ENCODE data around the gene PROP1. TPM values are rescaled to one million over a fixed set of nuclear protein-coding genes. Genes with fewer than 3 reads are reported as not detected.
"Not testable (repeated sequence)": the region's sequence is repeated elsewhere in the genome, so short reads cannot be mapped to it uniquely, and the experiment has no call there.

Gene PROP1
- total RNA-seq (2014; rRNA removed; shearing (Covaris generic)), result not detected in 2 replicates

DNA sequence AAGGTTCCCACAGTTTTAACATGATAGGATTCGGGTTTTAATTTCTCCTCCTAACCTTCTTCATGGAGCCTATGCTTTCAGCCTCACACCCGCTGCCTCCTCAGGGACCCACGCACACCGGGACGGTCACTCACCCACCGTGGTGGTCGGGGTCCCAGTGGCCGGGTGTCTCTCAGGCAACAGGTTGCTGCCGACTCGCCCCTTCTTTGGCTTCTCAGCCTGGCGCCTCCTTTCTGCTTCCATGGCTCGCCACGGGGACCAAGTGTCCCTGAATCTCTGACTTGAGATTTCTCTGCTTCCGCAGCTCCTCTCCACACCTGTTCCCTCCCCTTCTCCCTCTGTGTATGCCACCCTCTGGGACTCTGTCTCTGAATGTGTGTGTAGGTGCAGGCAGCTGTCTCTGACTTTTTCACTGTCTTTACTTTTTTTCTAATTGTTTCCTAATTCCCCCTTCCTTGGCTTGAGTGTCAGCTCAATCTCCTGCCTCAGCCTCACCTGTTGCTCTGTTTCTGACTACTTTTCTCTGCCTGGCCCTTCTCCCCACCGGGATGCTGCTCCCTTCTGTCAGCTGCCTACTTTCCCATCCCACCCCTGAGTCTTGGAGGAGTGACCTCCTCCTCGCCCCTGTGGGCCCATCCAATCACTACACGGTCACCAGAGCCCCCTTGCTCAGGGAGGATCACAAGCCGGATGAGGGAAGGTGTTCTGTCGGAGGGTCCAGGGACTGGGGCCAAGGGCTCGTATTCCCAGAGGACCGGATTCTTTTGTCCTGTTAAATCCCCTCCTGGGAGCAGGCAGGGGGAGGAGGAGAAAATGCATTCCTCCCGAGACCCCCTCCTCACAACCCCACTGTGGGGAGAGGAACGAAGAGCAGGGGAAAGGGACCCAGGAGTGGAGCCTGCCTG, at the start of gene PROP1:
PROP1 (minus strand) TSS at position 552 of the 905 bp plus-strand sequence; CDS start at position 243, 309 bp downstream.
- DNase-seq (ENCODE audit: low spot score), result no peak

DNA sequence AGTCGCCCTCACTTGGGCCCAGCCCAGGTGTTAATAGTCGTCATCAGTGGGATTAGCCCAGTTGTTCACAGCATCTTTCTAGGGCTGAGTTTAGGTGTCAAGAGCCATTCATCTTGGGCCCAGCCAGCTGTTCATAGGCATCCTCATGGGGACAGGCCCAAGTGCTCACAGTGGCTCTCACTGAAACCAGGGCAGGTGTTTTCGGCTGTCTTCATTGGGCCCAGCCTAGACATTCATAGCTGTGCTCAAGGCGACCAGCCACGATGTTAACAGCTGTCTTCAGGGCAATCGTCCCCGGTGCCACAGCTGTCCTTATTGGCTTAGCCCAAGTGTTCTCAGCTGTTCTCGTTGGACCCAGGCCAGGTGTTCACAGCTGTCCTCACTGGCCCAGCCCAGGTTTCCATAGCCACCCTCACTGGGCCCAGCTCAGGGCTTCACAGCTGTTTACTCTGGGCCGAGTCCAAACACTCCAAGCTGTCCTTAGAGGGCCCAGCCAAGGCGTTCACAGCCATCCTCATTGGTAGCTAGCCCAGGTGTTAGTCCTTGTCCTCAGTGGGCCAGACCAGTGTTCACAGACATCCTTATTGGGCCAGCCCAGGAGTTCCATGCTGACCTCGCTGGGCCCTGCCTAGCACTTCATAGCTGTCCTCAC, 23.5 kb upstream of the PROP1 start:
- not testable (repeated sequence) for DNase-seq (ENCODE audit: low spot score)

DNA sequence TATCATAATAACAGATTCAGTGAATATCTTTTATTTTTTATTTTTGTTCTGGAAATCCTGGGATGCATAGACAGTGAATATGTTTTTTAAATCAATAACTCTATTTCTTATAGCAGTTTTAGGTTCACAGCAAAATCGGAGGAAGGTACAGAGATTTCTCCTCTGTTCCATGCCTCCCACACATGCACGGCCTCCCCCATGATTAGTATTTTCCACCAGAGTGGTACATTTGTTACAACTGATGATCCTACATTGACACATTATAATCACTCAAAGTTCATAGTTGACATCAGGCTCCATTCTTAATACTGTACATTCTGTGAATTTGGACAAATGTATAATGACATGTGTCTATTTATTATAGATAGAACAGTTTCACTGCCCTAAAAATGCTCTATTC, 16.7 kb upstream of the PROP1 start:
- not testable (repeated sequence) for DNase-seq (ENCODE audit: low spot score)

DNA sequence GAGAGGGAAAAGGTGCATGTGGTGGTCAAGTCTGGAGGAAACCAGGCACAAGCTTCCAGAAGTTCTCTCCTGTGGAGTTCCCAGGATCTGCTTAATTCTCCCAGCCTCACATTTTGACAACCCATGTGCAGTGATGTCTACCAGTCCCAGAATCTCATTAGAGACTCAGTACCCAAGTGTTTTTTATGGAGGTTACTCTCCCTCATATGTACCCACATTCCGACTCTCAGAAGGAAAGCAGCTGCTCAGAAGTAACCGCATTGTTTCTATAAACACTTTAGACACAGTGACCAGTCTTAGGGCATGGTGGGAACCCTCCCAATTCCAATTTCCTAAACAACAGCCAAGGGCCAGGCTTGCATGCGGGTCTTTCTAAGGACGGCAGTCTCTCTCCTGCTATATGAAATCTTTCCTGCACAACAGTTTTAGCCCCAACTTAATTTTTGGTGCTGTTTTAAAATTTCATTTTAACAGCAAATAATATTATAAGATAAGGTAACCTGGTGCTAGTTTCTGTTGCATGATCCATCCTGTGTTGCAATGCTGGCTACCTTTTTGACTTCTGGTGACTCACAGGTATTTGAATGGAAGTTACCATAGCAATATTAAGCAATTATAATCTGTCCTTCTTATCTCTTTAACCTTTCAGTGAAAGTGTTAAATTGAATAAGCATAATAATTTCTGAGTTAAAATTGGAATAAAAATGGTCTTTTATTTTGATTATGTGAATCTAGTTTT, 15.9 kb upstream of the PROP1 start:
- DNase-seq (ENCODE audit: low spot score), result not testable (repeated sequence)

DNA sequence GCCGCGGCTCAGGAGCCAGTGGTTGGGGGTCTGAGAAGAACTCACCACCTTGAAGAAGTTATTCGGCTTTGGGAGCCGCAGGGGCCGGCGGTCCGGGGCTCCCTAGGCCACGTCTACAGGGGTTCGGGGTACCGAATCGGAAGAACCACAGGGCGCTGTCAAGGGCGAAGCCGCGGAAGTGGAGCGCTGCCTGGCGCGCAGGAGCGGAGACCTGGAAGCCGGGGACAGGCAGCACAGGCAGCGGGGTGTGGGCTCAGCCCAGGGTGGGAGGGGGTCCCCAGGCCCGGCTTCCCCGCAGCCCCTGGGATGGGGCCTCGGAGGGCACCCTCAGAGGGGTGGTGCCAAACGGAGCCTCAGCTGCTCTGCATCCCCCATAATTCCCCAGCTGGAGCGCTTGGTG, 11.2 kb upstream of the PROP1 start:
- not testable (repeated sequence) for DNase-seq (ENCODE audit: low spot score)

DNA sequence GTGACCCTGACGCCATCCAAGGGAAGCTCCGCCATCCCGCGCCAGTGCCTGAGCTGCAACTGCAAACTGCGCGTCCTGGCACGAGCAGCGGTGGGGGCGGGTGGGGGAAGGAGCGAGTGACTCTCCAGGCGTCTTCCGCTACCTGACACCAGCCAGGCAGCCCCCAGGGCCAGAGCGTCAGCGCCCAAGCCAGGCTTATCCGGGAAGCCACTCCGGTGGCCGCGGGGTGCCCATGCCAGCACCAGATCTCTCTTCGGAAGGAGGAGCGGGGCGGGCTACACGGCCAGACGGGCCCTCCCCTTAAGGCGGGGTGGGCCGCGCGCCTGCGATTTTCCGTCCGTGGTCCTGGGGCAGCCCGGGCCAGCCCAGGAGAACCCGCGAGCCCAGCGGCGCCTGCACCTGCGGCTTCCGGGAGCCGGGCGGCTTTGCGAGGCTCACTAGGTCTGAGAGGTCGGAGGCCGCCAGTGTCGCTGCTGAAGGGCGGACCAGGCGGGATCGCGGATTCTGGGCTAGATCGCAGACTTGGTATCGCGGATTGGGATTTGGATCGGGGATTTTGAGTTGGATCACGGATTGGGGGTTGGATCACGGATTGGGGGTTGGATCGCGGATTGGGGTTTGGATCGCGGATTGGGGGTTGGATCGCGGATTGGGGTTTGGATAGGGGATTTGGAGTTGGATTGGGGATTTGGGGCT, 10.6 kb upstream of the PROP1 start:
- not testable (repeated sequence) for DNase-seq (ENCODE audit: low spot score)

DNA sequence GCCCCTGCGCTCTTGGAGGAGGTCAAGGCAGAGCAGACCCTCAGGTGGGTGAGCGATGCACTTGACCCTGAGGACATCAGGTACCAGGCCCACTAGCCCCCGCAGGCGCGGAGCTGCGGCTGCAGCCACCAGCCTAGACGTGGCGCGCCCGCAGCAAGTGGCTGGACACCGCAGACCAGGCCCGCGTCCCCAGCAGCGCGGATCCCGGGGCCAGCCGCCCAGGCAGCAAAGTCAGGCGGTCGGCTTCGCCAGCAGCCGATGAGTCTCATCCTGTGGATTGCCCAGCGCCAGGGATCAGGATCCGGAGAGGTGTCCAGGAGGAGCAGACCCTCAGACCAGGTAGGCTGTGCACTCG, 10.1 kb upstream of the PROP1 start:
- DNase-seq (ENCODE audit: low spot score), result not testable (repeated sequence)

DNA sequence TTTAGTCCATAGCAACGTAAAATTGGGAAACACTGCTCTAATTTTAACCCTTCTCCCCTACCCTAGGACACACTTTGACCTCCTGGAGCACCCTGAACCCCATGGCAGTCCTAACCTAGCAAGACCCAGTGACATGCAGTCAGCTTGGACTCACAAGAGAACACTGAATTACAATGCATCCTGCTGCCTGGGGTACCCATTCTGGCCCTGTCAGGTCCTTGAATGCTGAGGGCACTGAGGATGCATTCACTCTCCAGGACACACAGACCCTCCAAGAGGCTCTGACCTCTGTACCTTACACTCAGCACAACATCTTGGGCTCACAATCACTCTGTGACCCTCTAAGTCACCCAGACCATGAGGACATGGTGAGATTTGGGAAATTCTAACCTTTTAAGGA, 1.8 kb upstream of the PROP1 start:
- DNase-seq (ENCODE audit: low spot score), result no peak

DNA sequence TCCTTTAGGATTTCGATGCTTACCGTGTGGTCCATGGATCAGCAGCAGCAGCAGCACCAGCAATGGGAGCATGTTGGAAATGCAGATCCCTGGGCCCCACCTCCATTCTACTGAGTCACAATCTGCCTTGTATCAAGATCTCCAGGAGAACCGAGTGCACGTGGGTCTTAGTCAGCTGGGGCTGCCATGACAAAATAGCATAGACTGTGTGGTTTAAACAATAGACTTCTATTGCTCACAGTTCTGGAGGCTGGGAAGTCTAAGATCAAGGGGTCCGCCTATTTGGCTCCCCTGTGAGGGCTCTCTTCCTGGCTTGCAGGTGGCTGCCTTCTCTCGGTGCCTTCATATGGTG, 1.3 kb upstream of the PROP1 start:
- peak; percentile 36 for DNase-seq (ENCODE audit: low spot score)

DNA sequence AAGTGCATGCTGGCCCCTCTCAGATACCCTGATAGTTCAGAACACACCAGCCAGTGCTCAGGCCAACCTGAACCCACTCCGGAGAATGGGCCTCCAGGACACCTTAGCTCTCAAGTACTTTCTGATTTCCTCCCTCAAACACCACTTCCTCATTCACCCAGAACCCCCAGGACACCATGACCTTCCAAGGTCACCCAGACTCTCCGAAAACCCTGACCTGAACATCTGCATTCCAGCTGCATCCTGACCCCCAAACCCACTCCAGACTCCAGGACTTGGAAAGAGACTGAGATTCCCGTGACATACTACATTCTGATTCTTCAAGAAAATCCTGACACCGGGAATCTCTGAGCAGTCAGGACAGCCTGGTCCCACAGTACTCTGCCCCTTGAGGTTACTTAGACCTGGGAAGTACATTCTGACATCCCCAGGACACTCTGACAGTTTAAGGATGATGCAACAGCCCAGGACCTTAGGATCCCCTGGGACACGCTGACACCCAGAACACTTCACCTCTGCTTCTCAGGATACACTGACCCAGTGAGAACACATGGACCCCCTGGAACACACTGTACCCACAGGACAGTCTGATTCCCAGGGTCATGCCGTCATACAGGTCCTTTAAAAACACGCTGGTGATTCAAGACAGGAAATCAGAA, 747 bp upstream of the PROP1 start:
- DNase-seq (ENCODE audit: low spot score), result no peak

DNA sequence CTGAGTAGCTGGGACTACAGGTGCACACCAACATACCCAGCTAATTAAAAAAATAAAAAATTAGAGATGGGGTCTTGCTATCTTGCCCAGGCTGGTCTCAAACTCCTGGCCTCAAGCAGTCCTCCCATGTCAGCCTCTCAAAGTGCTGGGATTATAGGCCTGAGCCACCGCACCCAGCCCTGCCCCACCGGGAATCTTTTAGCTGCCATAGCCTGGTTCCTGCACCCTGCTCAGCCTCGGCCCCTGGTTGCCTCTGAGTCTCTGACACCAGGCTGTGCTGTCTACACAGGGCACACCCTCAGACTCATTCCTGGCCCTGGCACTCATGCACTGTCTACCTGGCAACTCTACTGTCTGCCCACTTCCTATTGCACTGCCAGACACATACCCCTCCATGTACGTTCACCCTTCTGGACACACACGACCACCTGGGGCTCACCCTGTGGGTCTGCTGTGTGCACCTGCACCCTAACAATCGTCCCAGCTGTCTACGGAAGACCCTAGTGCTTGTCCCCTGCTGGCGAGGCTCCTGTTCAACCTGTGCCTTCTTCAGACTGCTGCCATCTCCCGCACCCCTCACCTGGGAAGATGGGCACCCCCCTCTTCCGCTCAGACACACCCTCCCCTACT, 1.4 kb downstream of the PROP1 start:
- DNase-seq (ENCODE audit: low spot score), result no peak

DNA sequence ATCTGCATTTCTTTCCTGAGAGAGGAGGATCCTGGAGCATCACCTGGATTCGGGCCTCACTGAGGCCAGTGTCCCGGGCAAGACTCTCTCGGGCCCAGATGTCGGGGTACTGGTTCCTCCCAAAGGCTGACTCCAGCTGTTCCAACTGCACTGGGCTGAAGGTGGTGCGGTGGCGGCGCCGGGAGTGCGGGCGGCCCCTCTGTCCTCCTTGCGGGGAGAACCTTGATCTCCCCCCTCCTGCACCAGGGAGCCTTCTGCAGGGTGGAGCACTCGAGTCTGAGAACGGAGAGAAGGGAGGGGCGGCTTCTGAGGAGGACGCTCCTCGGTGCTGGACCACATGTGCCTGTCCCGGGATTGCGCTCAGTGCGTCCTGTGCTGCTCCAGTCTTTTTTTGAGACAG, 2.0 kb downstream of the PROP1 start:
- DNase-seq (ENCODE audit: low spot score), result no peak

DNA sequence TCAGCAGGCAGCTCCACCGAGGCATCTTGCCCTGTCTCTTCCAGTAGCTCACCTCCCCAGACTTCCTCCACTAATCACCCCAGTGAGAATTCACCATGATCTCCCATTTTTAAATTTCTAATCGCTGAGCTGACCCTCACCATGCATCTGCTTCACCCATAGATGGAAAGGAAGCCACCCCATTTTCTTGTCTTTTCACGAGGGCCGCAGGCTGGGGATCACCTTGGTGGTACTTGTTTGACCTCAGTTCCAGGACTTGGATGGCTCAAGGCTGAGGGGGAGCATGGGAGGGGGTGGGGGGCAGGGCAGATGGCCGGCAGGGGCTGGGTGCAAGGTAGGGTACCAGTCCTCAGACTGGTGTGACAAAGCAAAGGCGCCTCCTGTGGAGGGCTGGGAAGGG, 3.6 kb downstream of the PROP1 start:
- DNase-seq (ENCODE audit: low spot score), result no peak

DNA sequence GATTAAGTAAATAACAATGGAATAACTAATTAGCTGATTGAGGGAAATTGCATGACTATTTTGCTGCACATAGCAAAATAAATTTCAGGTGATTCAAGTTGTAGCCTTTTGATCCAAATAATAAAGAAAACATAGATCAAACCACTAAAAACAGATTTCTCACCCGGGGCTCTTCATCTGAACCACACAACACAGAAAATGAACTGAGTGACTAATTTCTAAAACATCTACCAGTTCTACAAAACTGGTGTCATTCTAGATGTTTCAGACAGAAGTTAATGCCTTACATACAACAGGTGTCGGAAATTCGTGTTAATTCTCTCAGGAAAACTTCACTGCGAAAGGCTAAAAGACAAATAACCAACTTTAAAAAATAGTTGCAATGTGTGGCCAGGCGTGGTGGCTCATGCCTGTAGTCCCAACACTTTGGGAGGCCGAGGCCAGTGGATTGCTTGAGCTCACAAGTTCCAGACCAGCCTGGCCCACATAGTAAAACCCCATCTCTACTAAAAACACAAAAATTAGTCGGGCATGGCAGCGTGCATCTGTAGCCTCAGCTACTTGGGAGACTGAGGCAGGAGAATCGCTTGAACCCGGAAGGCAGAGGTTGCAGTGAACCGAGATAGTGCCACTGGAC, 6.9 kb downstream of the PROP1 start:
- DNase-seq (ENCODE audit: low spot score), result no peak

DNA sequence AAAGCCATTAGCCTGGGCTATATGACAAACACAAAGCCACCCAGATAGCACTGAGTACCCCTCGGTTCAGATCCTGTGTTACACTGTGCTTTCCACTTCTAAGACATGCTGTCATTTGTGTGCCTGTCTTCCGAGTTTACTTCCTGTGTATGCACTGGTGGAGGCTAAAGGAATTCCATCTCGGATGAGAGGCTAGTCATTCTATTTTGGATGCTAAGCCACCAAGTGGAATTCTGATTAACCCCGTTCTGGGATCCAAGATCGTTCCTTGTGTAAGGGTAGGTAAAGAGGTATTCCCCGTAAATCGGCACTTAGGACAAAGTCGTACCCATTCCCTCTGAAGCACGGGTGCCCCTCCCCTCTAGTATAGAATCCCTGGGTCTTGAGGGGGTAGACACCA, 8.7 kb downstream of the PROP1 start:
- DNase-seq (ENCODE audit: low spot score), result no peak

DNA sequence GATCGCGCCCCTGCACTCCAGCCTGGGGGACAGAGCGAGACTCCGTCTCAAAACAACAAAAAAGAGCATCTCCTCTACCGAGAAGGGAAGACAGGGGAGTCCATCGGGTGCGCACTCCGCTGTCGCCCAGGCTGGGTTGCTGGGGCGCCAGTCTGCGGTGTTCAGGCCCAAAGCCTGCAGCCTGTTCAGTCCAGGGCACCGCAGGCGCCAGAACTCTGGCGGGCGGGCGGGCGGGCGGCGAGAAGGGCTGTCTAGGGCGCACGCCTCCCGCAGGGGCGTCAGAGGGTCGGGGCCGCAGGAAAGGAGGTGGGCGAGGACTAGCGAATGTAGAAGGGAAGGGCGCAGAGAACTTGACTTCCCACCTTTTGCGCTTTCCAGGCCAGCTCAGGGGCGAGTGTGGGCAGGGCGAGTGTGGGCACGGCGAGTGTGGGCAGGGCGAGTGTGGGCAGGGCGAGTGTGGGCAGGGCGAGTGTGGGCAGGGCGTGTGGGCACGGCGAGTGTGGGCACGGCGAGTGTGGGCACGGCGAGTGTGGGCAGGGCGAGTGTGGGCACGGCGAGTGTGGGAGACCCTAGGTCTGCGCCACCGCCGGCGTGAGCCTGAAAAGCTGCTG, 10.5 kb downstream of the PROP1 start:
- no peak for DNase-seq (ENCODE audit: low spot score)

DNA sequence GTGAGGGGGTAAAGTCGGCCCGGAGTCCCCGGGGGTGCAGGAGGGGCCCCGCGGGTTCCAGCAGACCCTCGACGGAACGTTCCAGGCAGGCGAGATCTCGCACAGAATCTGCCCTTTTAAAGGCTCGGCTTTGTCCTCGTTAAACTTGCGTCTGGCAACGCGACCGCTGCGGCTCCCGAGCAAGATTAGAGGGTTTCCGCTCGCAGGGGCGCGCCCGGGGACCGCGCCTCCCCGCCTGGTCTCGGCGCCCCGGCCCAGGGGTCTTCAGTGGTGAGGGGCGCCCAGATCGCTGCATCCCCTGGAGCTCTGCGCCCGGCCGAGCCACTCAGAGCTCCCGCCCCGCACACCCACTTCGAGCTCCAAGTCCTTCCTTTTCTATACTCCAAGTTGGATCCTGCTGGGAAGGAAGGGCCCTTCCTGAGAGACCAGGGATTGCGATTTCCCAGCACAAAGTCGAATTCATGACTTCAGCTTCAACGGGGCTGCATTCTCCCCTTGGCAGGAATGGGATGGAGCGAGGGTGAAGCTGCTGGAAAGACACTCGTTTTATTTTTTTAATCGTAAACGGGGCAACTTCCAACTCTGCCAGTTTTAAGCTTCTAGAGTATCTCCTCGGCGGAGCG, 11.3 kb downstream of the PROP1 start:
- DNase-seq (ENCODE audit: low spot score), result no peak

DNA sequence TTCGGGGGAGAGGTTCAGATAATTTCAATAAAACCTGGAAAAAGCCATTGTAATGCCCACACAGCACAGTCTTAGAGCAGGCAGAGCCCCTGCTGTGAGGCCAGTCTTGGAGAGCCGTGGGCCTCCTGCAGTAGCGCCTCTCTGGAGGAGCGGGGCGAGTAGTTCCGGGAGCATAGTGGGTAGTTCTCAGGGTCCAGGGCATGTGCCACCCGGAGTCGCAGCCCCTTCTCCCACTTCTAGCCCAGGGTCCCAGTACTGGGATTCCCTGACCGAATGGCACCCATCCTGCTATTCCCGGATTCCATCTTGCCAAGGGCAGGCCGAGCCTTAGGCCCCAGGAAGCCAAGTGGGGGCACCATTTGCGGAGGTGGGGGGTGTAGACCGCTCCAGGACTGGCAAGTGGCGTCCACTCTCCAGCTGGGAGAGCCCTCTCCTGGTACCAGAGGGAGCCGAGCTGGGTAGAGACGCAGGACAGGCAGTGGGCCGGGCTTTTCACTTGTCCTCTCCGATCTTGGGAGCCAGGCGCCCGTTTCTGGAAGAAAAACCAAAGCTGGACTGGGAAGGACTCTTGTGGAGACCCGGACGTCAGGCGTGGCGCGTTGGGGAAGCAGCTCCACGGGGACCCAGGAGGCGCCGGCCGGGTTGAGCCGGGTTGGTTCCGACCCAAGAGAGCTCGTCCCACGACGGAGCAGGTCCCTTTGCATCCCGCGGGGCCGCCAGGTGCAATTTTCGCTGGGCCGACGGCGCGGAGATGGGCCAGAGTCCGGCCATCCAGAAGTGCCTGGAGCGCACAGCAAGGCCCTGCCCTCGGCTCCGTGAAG, 12.1 kb downstream of the PROP1 start:
- no peak for DNase-seq (ENCODE audit: low spot score)

DNA sequence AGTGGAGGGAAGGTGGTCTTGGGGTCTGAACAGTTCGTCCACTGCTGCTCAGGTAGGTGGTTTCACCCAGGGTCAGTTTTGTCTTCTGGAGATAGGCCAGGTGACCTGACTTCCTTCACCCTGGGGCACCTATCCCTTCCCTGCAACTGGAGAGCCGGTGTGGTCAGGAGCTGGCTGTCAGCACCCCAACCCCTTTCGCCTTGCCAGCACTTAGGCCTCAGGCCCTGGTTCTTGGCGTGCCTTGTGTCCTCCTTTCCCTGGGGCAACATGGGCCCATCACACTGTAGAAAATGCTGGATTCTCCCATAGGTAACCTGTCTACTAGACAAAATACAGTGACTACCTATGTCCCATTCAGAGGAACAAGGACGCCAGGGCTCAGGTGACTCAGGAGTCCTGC, 13.1 kb downstream of the PROP1 start:
- DNase-seq (ENCODE audit: low spot score), result no peak
